NB4 (cell line): ENCODE data around the gene GRIN3B.

Source experiments
- DNase-seq: peaks from one replicate; pipeline ENCODE4 v3.0.0; 2010; ENCODE audit warnings: low read depth
- H3K4me3 ChIP-seq: one replicate; pipeline ENCODE4 v1.5.1; 2011; ENCODE audit warnings: mild to moderate bottlenecking, low read depth, low read length, moderate library complexity
- CTCF ChIP-seq: IDR thresholded peaks from one replicate; pipeline ENCODE4 v1.5.1; 2012; ENCODE audit warnings: low read depth, low read length
- MAX ChIP-seq: IDR thresholded peaks from 2 replicates; pipeline ENCODE4 v1.6.1; 2011; ENCODE audit warnings: low read depth, low read length
- MYC ChIP-seq: IDR thresholded peaks from 2 replicates; pipeline ENCODE4 v1.6.1; 2011; ENCODE audit warnings: low read depth, low read length
- POLR2A ChIP-seq: IDR thresholded peaks from 2 replicates; pipeline ENCODE4 v1.6.1; 2011; ENCODE audit warnings: mild to moderate bottlenecking; ENCODE audit not compliant: insufficient read length; ENCODE audit errors: extremely low read depth

GRIN3B gene

DNA sequence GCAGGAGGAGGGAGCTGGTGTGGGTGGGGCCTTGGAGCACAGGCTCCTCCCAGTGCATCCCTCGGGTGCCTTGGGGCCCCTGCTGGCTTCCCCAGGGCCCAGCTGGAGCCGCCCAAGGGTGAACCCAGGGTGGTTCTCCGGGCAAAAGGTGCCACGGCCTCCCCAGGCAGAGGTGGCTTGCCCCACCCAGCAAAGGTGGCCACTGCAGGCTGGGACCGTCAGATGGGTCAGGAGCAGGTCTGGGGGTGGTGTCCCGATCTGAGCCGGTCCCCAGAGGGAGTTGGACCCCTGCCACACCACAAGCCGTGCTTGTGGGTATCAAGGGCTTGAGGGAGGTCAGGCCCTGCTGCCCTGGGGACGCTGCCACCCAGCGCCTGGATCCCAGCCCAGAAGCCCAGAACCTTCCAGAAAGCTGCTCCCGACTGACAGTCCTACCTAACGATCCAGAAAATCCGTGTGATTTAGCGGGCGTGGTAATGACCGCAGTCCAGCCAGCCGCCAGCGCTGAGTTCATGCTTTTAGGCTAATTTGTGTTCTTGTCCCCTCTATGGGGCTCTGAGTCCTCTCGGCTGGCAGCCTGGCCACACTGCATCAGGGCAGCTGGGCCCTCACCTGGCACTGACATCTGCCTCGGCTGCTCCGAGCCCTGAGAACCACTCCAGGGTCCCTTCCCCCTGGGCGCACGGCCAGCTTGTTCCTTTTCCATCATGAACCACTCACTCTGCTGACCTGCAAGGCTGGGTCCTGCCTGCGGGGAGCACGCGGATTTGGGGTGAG is 5.0 kb upstream of the GRIN3B start:
- DNase-seq: no peak
- no peak overlapping the region for H3K4me3 ChIP-seq
- no peak for TF ChIP-seq CTCF
- no peak for TF ChIP-seq POLR2A
- TF ChIP-seq MAX: no peak
- TF ChIP-seq MYC: no peak

DNA sequence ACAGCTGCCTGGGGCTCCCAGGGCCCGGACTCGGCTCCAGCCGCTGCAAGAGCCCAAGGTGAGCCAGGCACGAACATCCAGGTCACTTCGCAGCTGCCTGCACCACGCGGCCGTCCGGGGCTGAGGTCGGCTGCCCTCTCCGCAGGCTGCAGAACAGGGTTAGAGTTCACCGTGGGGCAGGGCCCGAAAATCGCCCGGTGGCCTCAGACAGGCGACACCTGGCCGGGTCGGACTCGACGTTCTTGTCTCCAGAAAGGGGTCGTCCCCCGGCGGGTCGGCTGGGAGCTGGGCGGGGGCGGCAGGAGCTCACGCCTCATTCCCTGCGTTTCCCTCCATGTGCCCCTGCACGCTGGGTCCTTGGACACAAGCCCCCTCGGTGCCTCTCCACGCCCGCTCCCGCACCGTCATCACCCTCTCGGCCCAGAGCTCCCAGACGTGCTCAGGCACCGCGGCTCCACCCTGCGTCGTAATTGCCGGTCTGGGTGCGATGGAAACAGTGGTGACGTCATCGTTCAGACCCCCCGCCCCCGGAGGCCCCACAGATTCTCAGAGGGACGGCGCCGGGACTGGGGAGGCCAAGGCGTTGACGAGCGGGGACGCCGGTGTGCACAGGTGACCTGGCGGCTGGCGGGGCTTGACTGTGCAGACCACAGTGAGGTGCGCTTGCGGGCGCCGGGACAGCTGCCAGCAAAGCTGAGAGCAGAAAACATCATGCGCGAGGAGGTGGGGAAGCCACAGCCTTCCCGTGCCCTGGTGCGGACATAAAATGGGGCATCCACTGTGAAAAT is 4.0 kb upstream of the GRIN3B start:
- TF ChIP-seq MYC: no peak
- no peak for TF ChIP-seq POLR2A
- no peak for TF ChIP-seq MAX
- TF ChIP-seq CTCF: no peak
- H3K4me3 ChIP-seq: no peak overlapping the region
- peak; percentile 52 for DNase-seq

GRCh38 chr19:998064-998463 is 2.2 kb upstream of the GRIN3B start:
- TF ChIP-seq MYC (no peak), POLR2A (no peak), MAX (no peak), CTCF (no peak)
- no peak overlapping the region for H3K4me3 ChIP-seq
- DNase-seq: no peak

- DNase-seq: no peak
- no peak overlapping the region for H3K4me3 ChIP-seq
- TF ChIP-seq MYC: no peak
- no peak for TF ChIP-seq CTCF
- TF ChIP-seq POLR2A: no peak
- TF ChIP-seq MAX: no peak
These were observed 870 bp upstream of the GRIN3B start for GRCh38 chr19:999379-999719.

GRCh38 chr19:1000591-1001537 is 645 bp downstream of the GRIN3B start:
- H3K4me3 ChIP-seq: no peak overlapping the region
- no peak for DNase-seq
- TF ChIP-seq MYC: no peak
- TF ChIP-seq POLR2A: no peak
- no peak for TF ChIP-seq CTCF
- no peak for TF ChIP-seq MAX
